Neural cell (in vitro differentiated cells): ENCODE data around the gene RIPOR2. TPM values are rescaled to one million over a fixed set of nuclear protein-coding genes. Genes with fewer than 3 reads are reported as not detected.
"Not testable (repeated sequence)": the region's sequence is repeated elsewhere in the genome, so short reads cannot be mapped to it uniquely, and the experiment has no call there.

Experiments used
- H2AFZ ChIP-seq: fragments of 200-600, 300-800 bp; sonication (generic), shearing (Covaris generic); 2 replicates; pipeline ENCODE4 v1.6.0; 2014; ENCODE audit warnings: low read depth, mild to moderate bottlenecking, antibody characterized with exemption, low read length, moderate library complexity
- H3F3A ChIP-seq: fragments of 200-600 bp; shearing (Covaris generic); 2 replicates; pipeline ENCODE4 v1.6.1; 2016; ENCODE audit warnings: mild to moderate bottlenecking, moderate library complexity, mixed read lengths, antibody characterized with exemption, low read length; ENCODE audit not compliant: insufficient read depth, poor library complexity, severe bottlenecking
- H3K27ac ChIP-seq: fragments of 200-600, 300-800 bp; sonication (generic), shearing (Covaris generic); 2 replicates; pipeline ENCODE4 v1.5.1; 2014; ENCODE audit warnings: mild to moderate bottlenecking, low read length, moderate library complexity
- H3K27me3 ChIP-seq: fragments of 300-800, 200-600 bp; sonication (generic), shearing (Covaris generic); 2 replicates; pipeline ENCODE4 v1.6.0; 2014; ENCODE audit warnings: mild to moderate bottlenecking, low read depth, low read length, moderate library complexity; ENCODE audit not compliant: insufficient read depth
- H3K36me3 ChIP-seq: fragments of 300-800, 200-600 bp; sonication (generic), shearing (Covaris generic); 2 replicates; pipeline ENCODE4 v1.5.1; 2014; ENCODE audit warnings: mild to moderate bottlenecking, antibody characterized with exemption, low read length, moderate library complexity; ENCODE audit not compliant: insufficient read depth
- H3K4me2 ChIP-seq: fragments of 300-800, 200-600 bp; sonication (generic), shearing (Covaris generic); 2 replicates; pipeline ENCODE4 v1.6.0; 2014; ENCODE audit warnings: mild to moderate bottlenecking, low read length
- H3K4me3 ChIP-seq: fragments of 300-800, 200-600 bp; sonication (generic), shearing (Covaris generic); 2 replicates; pipeline ENCODE4 v1.5.1; 2014; ENCODE audit warnings: mild to moderate bottlenecking, low read length, moderate library complexity
- H3K79me2 ChIP-seq: fragments of 200-600 bp; shearing (Covaris generic); replicated peaks from 2 replicates; pipeline ENCODE4 v1.6.0; 2014; ENCODE audit warnings: mild to moderate bottlenecking, low read length, moderate library complexity; ENCODE audit not compliant: insufficient read depth
- H3K9ac ChIP-seq: fragments of 300-800, 200-600 bp; sonication (generic), shearing (Covaris generic); 2 replicates; pipeline ENCODE4 v1.6.1; 2016; ENCODE audit warnings: mild to moderate bottlenecking, low read length, mixed read lengths
- H3K9me2 ChIP-seq: fragments of 200-600 bp; shearing (Covaris generic); 2 replicates; pipeline ENCODE4 v1.6.1; 2016; ENCODE audit warnings: mild to moderate bottlenecking, low read length, mixed read lengths; ENCODE audit not compliant: insufficient read depth
- H3K9me3 ChIP-seq: fragments of 200-600, 300-800 bp; sonication (generic), shearing (Covaris generic); 2 replicates; pipeline ENCODE4 v1.6.1; 2016; ENCODE audit warnings: mild to moderate bottlenecking, mixed run types, low read length, moderate library complexity, mixed read lengths
- H4K20me1 ChIP-seq: fragments of 200-600 bp; shearing (Covaris generic); 2 replicates; pipeline ENCODE4 v1.6.1; 2016; ENCODE audit warnings: mild to moderate bottlenecking, mixed run types; ENCODE audit not compliant: insufficient read depth
- CTCF ChIP-seq: fragments of 450-650 bp; IDR thresholded peaks from 2 replicates; pipeline ENCODE4 v1.5.1; 2014; ENCODE audit warnings: antibody characterized with exemption, mild to moderate bottlenecking, moderate library complexity; ENCODE audit not compliant: poor library complexity, severe bottlenecking
- EP300 ChIP-seq: fragments of 450-650 bp; conservative IDR thresholded peaks from 2 replicates; pipeline ENCODE4 v1.6.1; 2014; ENCODE audit warnings: antibody characterized with exemption, mild to moderate bottlenecking, moderate library complexity; ENCODE audit not compliant: poor library complexity, severe bottlenecking
- EZH2 ChIP-seq: fragments of 200-600, 300-800 bp; shearing (Covaris generic), sonication (generic); IDR thresholded peaks from 2 replicates; pipeline ENCODE4 v1.6.1; 2014; ENCODE audit warnings: antibody characterized with exemption, low read length, borderline replicate concordance, mild to moderate bottlenecking; ENCODE audit not compliant: insufficient read depth, poor library complexity, severe bottlenecking
- MXI1 ChIP-seq: fragments of 450-650 bp; conservative IDR thresholded peaks from 2 replicates; pipeline ENCODE4 v1.6.1; 2014; ENCODE audit warnings: antibody characterized with exemption, mild to moderate bottlenecking; ENCODE audit not compliant: poor library complexity, severe bottlenecking
- POLR2AphosphoS5 ChIP-seq: IDR thresholded peaks from 2 replicates; pipeline ENCODE4 v1.6.1; 2012
- RAD21 ChIP-seq: fragments of 450-650 bp; conservative IDR thresholded peaks from 2 replicates; pipeline ENCODE4 v1.6.1; 2014; ENCODE audit warnings: antibody characterized with exemption, mild to moderate bottlenecking, moderate library complexity
- REST ChIP-seq: IDR thresholded peaks from 2 replicates; pipeline ENCODE4 v1.6.1; 2012; ENCODE audit warnings: borderline replicate concordance
- SMC3 ChIP-seq: fragments of 450-650 bp; conservative IDR thresholded peaks from 2 replicates; pipeline ENCODE4 v1.6.1; 2014; ENCODE audit warnings: antibody characterized with exemption, mild to moderate bottlenecking, moderate library complexity; ENCODE audit not compliant: poor library complexity
- TAF1 ChIP-seq: IDR thresholded peaks from 2 replicates; pipeline ENCODE4 v1.6.1; 2012; ENCODE audit warnings: low read depth
- polyA plus RNA-seq: library from polyadenylated mRNA; depleted of rRNA; stranded (reverse); fragments of >200 nt; gene quantifications from 2 replicates; pipeline ENCODE4 v1.2.3, GENCODE V29; 2014

RIPOR2 gene
- polyA plus RNA-seq, 1 donor from 2014 or later = 83.8 TPM

GRCh38 chr6:24768361-24768760 lies 167.4 kb downstream of the RIPOR2 start:
- H3K4me3 ChIP-seq = no peak overlapping the region
- no peak overlapping the region for H3K4me2 ChIP-seq
- TF ChIP-seq TAF1 = no peak
- TF ChIP-seq RAD21 = no peak
- TF ChIP-seq SMC3 = no peak
- no peak for TF ChIP-seq REST
- TF ChIP-seq CTCF = no peak
- no peak for TF ChIP-seq EZH2
- no peak for TF ChIP-seq MXI1
- TF ChIP-seq EP300 = no peak
- H2AFZ ChIP-seq = no peak overlapping the region
- no peaks in the 10 kb centered on the region for H3K36me3 ChIP-seq
- H3K9me3 ChIP-seq = no peaks in the 10 kb centered on the region
- no peaks in the 10 kb centered on the region for H4K20me1 ChIP-seq
- H3K27me3 ChIP-seq = no peaks in the 10 kb centered on the region
- no peaks in the 10 kb centered on the region for H3K9me2 ChIP-seq
- no peak overlapping the region for H3K9ac ChIP-seq
- H3K27ac ChIP-seq = no peak overlapping the region
- no peaks in the 10 kb centered on the region for H3K79me2 ChIP-seq
- H3F3A ChIP-seq = no peaks in the 10 kb centered on the region

GRCh38 chr6:24766680-24767462 lies 168.9 kb downstream of the RIPOR2 start:
- H3F3A ChIP-seq = no peaks in the 10 kb centered on the region
- no peaks in the 10 kb centered on the region for H3K79me2 ChIP-seq
- no peaks in the 10 kb centered on the region for H3K36me3 ChIP-seq
- H2AFZ ChIP-seq = no peak overlapping the region
- TF ChIP-seq CTCF (peak; percentile 46), MXI1 (no peak), REST (no peak), EP300 (no peak), POLR2AphosphoS5 (no peak), TAF1 (no peak), SMC3 (peak; percentile 27), EZH2 (no peak), RAD21 (peak; percentile 41)
- no peaks in the 10 kb centered on the region for H3K9me3 ChIP-seq
- H3K4me3 ChIP-seq = no peak overlapping the region
- H3K9ac ChIP-seq = no peak overlapping the region
- H3K9me2 ChIP-seq = no peaks in the 10 kb centered on the region
- H3K4me2 ChIP-seq = no peak overlapping the region
- H3K27ac ChIP-seq = no peak overlapping the region
- no peaks in the 10 kb centered on the region for H3K27me3 ChIP-seq
- H4K20me1 ChIP-seq = no peaks in the 10 kb centered on the region

GRCh38 chr6:24765968-24766367 lies 169.8 kb downstream of the RIPOR2 start:
- not testable (repeated sequence) for H3K9me3 ChIP-seq, H3K27ac ChIP-seq, H3K9ac ChIP-seq, H3K36me3 ChIP-seq, H3K79me2 ChIP-seq, H3F3A ChIP-seq, H4K20me1 ChIP-seq, H3K27me3 ChIP-seq, H3K9me2 ChIP-seq, H2AFZ ChIP-seq, H3K4me3 ChIP-seq, H3K4me2 ChIP-seq
